Activated naive CD4-positive, alpha-beta T cell (primary cell): Measurements from ENCODE around the gene PIWIL4.
"Not testable (repeated sequence)": the region's sequence is repeated elsewhere in the genome, so short reads cannot be mapped to it uniquely, and the experiment has no call there.

ENCODE experiments used
- DNase-seq, 4 experiments: peaks; one replicate each; lab custom pipeline; 2025; lab: John Stamatoyannopoulos, UW

Gene PIWIL4

DNA sequence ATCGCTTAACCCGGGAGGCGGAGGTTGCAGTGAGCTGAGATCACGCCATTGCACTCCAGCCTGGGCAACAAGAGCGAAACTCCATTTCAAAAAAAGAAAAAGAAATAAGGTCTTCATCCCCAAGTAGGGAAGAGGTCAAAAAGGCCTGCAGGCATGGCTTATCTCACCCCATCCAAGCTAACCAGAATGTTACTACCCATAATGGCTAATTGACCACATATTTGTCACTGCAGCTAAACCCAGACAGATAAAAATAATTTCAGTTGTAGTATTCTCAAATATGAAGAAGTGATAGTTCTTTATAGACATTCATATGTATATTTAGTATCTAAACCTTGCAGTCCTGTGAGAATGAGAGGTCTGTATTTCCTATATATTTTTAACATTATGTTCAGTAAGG, 17.8 kb downstream of the PIWIL4 start:
- no peak for DNase-seq

DNA sequence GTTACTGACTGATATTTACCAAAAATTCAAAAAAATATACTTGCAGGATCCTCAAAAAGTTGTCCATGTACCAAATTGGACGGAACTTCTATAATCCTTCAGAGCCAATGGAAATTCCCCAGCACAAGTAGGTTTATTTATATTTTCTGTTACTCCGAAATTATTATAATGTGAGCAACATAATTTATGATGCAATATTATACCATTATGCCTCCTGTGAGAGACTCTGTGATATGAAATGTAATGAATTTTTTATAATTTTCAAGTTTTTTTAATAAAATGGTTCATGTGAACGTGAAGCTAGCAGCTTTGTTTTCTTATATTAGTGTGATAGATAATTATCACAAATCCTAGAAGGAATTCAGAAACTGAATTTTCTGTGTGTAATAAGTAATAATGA, 18.2 kb downstream of the PIWIL4 start:
- DNase-seq: no peak

DNA sequence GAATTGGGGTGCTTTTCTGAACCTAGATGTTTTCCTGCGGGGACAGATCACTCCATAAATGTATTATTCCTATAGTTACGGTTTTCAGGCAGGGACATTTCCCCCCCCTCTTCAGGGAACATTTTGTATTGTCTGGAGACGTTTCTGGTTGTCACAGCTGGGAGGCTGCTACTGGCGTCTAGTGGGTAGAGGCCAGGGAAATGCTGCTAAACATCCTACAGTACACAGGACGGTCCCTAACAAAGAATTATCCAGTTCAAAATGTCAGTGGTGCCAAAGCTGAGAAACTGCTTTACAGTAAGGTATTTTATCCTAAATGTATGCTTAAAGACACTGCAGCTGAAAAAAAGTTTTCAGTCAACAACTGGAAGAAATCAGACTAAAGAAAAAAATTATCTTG, 19.4 kb downstream of the PIWIL4 start:
- no peak for DNase-seq

DNA sequence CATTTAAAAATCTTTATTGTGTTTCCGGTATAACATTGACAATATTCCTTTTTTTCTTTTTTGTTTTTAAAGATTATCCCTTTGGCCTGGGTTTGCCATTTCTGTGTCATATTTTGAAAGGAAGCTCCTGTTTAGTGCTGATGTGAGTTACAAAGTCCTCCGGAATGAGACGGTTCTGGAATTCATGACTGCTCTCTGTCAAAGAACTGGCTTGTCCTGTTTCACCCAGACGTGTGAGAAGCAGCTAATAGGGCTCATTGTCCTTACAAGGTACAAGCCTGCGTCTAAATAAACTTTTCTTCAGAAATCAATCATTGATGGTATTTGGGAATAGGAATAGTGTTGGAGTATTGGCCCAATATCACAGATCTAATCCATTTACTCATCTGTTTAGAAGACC, 19.8 kb downstream of the PIWIL4 start:
- DNase-seq: no peak

DNA sequence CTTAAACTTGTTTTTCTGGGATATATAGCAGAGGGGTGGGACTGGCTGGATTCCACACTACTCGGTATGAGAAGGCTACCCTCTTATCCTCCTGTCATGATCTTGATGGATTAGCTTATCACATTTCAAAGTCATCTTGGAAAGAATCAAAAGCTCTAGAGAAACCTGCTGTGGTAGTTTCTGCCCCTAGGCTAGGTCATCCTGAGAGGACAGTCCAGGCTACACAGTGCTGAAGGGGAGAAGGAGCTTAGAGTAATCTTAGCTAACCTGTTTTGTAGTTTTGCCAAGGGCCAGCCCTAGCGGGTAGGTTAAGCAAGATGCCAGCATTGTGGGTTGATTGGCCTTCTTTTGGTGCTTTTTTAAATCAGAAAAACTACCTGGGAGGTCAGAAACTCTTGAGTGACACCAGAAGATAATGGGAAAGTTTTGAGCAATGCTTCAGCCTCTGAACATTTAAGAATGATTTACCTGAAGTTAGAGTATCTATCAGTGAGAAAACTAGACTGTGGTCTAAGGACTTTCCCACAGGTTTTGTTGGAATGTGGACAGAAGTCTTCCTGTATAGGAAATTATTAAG, 21.3 kb downstream of the PIWIL4 start:
- DNase-seq: no peak

DNA sequence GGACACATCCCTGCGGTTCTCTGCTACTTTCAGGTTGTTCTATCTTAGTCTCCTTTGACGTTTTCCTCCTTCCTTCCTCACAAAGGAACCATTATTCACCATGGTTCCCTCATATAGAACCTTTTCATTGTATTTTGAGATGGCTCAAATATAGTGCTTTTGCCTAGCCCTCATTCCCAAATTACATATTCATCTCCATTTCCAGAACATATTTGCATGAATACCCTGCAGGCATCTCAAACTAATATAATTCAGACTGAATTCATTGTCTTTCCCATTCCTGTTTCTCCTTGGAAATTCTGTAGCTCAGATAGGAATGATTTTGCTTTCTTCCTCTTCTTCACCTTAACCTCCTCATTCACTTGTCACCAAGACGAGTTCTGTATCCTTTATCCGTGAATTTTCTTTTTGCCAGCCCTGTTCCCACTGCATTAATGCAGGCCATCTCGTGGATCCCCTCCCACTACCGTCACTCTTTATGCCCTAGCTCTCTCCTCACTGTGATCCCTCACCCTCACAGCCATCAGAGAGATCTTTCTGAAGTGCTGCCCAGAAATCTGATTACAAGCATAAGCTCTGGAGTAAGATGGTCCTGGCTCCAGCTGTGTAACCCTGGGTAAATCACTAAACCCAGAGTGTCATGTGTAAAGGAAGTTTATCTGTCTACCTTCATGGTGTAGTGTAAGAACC, 23.3 kb downstream of the PIWIL4 start:
- DNase-seq: no peak

DNA sequence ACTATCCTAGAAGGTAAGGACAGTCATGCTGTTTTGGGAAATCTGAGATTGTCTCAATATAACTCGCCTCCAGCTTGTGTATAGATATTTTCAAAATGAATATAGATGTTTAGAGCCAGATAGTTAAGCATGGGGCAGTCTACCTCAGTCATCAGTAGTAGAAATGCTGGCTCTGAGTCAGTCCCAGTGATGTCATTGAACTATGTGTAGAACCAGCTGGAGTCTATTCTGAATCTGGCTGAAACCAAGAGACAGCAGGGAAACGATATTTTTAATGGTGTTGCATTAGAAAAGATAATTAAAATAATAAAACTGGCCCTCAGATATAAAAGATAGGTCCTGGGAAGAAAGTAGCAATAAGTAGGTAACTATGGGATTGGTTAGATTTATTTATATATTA, 25.9 kb downstream of the PIWIL4 start:
- no peak for DNase-seq

DNA sequence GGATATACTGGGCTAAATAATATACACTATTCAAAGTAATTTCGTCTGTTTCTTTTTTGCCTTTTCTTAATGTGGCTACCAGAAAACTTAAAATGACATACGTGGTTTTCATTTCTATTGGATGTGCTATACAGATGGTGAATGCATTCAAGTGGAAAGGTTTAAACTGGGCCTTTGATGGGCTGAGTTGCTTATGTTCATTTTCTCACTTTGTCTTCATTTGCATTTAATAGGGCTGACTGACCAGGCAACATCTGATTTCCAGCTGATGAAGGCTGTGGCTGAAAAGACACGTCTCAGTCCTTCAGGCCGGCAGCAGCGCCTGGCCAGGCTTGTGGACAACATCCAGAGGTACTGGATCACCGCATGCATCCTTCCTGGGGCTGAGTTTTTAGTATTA, 27.9 kb downstream of the PIWIL4 start:
- no peak for DNase-seq

DNA sequence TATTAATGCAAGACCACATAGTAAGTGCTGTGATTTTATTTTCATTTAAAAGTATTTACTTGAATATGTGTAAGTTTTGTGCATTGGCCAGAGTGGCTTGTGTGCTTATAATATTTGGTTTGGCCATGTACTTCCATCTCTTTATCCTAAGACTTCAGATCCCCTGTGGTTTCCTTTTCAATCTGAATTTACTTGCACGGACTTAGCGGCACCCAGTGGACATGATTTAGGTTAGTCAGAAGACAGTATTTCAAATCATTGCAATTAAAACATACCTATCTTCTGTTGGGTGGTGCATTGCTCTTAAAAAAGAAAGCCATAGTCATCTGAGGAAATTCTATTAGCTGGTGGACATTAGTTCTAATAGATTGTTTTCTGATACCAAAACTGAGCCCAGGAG, 30.7 kb downstream of the PIWIL4 start:
- DNase-seq: no peak

DNA sequence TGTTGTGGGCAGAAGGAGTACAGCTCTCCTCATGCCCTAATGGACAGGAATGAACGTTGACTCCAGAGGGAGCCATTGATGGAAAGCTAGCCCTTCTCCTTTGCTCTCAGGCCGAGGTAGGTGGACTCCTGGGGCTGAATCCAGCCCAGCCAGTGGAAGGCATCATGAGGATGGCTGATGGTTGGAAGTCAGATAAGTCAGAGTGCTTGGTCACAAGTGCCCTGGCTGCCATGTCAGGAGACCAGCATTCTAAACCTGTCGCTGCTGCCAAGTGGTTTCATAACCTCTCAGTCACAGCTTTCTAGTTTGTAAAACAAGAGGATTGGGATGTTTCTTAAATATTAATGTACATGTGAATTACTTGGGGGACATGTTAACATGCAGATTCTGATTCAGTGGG, 32.3 kb downstream of the PIWIL4 start:
- DNase-seq: no peak

DNA sequence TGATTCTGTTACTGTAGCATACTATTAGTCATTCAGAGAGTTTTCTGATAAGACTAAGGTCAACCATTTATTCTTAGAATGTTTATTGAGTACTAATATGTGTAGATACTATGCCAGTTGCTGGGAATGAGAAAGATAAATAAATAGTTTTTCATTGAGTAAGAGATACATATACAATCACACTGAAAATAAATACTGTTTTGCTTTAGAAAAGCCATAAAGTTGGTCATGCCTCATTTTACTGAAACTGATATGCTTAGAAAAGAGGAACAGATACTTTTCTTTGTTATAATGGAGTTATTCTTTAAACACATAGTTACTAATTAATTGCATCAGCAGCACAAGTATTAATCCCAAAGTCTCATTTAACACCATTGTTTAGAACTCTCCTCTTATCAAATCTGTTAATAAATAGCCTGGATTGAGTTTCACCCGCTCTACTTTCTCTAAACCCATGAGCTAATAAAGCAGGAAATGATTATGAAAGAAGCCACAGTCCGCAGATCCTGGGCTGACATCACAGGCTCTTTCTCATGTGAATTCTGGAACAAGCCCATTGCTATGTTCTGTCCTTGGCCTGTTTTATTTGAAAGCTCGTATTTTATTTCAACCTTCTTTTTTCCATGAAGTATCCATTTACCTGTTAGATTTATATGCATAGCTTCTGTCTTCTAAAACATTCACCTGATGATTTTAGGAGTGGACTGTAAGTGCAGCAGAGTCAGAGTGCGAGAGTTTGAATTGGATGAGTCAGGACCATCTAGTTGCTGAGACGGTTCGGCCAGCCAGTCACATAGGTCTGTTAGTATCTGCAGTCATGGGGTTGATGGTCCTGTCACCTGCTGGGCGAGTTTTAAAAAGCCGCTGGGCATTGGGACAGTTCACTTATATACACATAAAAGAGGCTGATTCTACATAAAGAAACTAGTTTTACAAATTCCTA, 35.5 kb downstream of the PIWIL4 start:
- DNase-seq: peak in 1 of 4 experiments; percentile 8

DNA sequence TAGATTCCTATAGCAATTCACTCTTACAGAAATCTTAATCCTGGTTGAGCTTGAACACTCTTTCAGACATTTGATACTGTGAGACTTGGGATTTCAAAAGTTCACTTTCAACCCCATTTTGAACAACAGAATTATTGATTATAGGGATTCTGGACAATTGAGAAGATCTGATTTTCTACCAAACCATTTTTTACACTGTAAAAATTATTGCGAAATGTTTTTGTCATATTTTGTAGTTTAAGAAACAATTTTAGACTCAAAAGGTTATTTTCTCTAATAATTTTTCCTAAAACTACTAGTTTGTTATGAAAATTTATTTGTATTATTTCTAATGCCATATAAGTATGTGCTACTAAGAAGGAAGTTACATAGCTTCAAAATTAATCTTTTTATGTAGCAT, 36.4 kb downstream of the PIWIL4 start:
- DNase-seq: no peak

DNA sequence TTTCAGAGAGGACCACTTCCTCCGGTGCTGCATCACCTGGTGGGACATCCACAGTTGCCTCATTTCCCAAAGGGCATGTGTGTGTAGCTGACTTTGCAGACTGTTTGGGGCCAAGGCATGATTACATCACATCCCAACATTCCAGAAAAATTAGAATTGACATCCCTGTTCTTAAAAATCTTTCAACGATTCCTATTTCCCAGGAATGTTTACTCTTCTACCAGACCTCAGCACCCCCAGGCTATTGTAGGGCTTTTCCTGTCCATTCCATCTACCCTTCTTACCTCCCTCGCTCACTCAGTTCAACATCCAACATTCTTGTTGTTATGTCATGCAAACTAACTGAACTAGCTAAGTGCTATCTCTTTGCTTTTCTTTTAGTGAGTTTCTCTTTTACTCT, 37.3 kb downstream of the PIWIL4 start:
- no peak for DNase-seq

DNA sequence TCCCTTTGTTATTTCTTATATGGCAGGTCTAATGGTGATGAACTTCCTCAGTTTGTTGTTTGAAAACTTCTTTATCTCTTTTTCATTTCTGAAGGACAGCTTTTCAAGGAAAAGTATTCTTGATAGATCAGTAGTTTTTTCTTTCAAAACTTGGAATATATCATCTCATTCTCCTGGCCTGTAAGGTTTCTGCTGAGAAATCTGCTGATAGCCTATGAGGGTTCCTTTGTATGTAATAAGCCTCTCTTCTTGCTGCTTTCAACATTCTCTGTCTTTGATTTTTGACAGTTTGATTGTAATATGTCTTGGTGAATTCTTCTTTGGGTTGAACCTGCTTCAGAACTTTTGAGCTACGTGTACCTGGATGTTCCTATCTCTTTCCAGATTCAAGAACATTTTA, 46.0 kb downstream of the PIWIL4 start:
- no peak for DNase-seq

DNA sequence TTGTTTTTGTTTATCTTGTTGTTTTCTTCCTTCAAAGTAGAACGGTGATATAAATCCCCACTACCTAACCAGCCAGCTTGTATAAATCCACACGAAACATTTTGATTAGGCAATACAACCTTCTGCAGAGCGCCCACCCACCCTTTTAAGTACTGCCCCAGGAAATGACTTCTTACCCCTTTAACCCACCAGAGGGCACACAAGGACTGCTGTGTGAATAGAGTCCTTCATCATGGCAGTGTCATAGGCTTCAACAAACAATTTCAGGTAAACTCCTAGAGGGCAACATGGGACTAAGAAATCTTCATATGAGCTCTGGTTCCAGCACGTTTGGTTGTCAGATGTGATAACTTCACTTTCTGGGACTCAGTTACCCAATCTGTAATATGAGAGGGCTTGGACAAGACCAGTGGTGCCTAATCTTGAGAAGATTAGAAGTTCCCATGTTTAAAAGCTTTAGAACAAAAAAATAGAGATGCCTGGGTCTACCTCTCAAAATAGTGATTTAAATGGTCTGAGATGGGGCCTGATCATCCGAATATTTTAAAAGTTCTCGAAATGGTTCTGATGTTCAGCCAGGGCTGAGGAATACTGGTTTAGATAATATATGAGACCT, 56.1 kb downstream of the PIWIL4 start:
- peak in 1 of 4 experiments; percentile 4 for DNase-seq

DNA sequence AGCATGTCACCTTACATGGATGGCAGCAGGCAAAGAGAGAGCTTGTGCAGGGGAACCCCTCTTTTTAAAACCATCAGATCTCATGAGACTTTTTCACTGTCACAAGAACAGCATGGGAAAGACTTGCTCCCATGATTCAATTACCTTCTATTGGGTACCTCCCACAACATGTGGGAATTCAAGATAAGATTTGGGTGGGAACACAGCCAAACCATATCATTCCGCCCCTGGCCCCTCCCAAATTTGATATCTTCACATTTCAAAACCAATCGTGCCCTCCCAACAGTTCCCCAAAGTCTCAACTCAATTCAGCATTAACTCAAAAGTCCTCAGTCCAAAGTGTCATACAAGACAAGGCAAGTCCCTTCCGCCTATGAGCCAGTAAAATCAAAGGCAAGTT, 58.3 kb downstream of the PIWIL4 start:
- not testable (repeated sequence) for DNase-seq

DNA sequence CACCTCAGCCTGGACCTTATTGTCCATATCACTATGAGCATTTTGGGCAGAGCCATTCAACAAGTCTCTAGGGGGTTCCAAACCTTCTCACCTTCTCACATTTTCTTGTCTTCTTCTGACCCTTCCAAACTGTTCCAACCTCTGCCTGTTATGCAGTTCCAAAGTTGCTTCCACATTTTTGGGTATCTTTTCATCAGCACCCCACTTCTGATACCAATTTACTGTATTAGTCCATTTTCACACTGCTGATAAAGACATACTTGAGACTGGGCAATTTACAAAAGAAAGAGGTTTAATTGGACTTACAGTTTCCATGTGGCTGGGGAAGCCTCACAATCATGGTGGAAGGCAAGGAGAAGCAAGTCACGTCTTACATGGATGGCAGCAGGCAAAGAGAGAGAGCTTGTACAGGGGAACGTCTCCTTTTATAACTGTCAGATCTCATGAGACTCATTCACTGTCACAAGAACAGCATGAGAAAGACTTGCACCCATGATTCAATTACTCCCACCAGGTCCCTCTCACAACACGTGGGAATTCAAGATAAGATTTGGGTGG, 59.9 kb downstream of the PIWIL4 start:
- DNase-seq: not testable (repeated sequence)

DNA sequence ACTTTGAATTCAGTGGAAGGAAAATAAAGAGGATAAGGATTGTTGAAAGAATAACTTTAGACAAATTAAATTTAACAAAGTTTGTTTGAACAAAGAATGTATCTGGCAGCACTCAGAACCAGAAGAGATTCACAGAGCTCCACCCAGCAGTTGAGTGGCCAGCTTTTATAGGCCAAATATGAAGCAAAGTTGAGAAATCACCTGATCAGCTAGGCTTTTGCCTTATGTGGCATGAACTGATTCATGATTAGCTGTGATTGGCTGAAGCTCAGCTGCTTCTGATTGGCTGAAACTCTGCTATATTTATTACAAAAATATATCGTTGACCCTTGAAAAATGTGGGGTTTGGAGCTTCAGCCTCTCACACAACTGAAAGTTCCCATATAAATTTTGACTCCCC, 62.6 kb downstream of the PIWIL4 start:
- DNase-seq: no peak

DNA sequence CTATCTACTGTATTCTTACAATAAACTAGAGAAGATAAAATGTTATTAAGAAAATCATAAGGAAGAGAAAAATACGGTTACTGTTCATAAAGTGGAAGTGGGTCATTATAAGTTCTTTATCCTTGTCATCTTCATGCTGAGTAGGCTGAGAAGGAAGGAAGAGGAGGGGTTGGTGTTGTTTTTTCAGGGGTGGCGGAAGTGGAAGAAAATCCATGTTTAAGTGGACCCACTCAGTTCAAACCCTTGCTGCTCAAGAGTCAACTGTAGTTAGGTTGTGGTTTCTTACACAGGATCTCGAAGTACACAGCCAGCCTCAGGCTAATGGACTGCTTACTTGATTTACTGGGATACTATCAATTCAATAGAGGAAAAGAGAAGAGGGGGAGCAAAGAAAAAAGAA, 63.1 kb downstream of the PIWIL4 start:
- DNase-seq: no peak

DNA sequence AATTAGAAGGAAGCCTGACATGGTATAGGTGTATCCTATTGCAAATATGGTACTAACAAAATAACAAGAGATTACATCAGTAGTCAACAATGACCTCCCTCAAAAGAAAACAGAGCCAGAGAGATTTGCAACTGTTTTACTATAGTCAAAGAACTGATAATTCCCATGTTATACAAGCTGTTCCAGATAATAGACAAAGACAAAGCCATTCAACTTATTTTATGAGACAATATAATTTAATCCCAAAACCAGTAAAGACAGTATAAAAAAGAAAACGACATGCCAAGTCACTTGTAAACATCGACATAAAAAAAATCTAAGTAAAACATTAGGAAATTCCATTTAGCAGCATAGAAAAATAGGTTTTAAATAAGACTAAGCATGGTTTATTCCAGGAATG, 65.2 kb downstream of the PIWIL4 start:
- no peak for DNase-seq

DNA sequence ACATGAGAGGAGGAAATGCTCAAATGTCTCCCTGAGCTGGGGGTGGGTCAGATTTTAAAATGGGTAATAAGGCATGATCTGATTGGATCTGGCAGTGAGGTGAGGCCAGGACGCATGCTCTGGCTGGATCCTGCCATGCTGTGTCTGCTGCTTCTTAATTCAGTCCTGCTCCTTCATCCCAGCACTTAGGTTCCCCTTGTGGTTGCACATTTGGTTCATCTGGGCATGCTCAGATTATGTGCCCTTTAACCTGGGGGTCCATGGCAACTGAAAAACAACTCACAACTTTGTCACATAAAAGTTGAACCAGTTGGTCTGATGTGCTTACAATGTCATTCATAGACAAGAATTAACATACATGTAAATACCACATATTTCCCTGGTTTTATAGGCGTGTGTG, 67.9 kb downstream of the PIWIL4 start:
- DNase-seq: no peak

DNA sequence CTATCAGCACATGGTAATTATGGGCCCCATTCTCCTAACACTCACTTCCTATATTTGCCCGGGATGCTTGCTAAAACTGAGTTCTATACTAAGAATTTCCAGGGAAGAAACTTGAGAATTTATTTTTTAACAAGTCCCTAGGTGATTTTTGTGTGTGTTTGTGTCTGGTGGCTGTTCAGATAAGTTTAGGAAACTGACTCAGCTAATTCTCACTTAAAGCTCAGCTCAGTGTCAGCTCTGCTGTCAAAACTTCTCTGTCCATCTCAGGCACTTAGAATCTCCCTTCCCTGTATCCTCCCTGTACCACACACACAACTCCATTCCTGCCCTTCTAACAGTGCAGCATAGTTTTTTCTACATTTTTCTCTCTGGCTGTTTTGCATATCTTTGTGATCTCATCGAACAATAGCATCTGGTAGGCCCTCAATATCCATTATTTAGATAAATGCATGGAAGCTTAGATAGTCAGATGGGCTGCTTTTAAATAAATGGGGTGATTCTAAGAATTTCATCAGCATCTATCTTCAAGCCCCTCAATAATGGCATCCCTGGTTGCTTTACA, 69.3 kb downstream of the PIWIL4 start:
- no peak for DNase-seq
